Cardiac fibroblast (primary cell): Measurements from ENCODE around the gene TBX18.

Source experiments
- DNase-seq, 2 donors: peaks; one replicate each; pipeline versions ENCODE4 v3.0.0 to v3.0.0-alpha.2; 2010; ENCODE audit warnings: low read depth in 2 of 2
- H3K4me3 ChIP-seq, 2 donors: replicated peaks in 1 of 2; 1 replicate in 1 of 2; 2 replicates in 1 of 2; pipeline ENCODE4 v1.5.1; 2011; ENCODE audit warnings: low read depth in 2 of 2, low read length in 2 of 2, mild to moderate bottlenecking in 2 of 2, moderate library complexity in 1 of 2
- TF ChIP-seq, protein P1 (sequence below): IDR thresholded peaks from one replicate; pipeline ENCODE4 v1.5.1; 2011; ENCODE audit warnings: low read depth, mild to moderate bottlenecking, low read length, inconsistent platforms

TBX18 gene

DNA sequence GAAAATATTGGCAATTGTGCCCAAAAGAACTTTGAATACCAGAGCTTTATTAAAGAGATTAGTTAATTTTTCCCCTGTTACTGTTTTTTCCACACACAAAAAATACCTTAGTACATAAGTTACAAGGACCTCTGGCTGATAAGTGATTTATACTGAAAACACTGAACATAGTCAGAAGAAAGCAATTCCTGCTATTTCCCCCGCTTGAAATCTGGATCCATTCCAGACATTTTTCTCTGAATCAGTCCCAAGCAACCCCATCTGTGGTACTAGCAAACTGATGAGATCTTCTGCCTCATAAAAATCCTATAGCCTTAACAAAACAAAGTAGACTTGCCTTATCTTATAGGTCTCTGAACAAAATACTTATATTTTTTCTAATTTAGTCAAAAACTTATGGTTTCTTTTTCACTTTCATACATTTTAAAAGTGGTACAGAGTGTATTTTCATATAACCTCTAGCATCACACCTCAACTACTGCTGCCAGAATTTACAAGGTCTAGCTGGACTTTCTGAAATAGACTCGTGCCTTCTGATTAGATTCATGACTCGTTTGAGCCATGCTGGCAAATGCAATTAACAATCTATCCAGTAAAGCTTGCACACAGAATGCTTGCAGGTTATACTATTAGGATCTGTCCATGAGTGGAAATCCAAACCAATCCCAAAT is 111.9 kb downstream of the TBX18 start:
- TF ChIP-seq, protein P1, sequence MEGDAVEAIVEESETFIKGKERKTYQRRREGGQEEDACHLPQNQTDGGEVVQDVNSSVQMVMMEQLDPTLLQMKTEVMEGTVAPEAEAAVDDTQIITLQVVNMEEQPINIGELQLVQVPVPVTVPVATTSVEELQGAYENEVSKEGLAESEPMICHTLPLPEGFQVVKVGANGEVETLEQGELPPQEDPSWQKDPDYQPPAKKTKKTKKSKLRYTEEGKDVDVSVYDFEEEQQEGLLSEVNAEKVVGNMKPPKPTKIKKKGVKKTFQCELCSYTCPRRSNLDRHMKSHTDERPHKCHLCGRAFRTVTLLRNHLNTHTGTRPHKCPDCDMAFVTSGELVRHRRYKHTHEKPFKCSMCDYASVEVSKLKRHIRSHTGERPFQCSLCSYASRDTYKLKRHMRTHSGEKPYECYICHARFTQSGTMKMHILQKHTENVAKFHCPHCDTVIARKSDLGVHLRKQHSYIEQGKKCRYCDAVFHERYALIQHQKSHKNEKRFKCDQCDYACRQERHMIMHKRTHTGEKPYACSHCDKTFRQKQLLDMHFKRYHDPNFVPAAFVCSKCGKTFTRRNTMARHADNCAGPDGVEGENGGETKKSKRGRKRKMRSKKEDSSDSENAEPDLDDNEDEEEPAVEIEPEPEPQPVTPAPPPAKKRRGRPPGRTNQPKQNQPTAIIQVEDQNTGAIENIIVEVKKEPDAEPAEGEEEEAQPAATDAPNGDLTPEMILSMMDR: no peak

DNA sequence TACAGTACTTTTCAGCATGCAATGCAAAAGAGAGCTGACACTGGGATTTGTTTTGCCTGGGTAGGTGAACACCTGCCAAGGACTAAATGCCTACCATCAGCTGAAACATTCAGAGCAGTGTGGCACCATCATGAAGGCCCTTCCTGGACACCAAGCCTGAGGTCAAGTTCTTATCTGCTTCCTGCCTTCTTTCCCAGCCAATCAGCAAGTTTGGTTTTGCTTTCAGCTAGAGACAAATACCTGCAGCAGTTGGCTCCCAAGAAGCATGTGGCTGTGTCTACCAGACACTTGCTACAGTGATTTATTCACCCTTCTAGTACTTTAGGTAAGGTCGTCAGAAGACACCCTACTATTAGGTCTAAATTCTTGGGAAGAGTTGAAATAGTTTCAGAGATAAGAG is 112.8 kb downstream of the TBX18 start:
- H3K4me3 ChIP-seq: no peak overlapping the region
- no peak for DNase-seq
- TF ChIP-seq, protein P1: no peak

More for the DNA sequence above, 111.9 kb downstream of the TBX18 start:
- H3K4me3 ChIP-seq: no peak overlapping the region
- DNase-seq: peak; percentile 95 to 97

DNA sequence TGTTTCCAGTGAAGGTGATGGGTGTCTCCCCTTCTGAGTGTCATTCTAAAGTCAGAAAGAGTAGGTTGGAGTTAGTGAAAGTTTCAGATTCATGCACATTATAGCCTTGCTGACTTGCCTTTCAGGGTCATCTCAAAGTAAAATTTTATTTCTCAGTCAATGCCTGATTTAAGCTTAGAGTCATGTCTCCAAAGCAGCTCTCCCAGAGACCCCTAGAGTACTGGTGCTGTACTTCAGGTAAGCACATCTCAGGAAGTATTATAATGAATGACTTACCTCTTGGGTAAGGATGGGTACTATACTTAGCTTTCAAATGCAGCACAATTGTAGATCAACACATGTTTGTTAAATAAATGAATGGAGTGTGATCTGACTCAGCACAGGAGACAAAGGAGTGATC is 116.0 kb downstream of the TBX18 start:
- no peak overlapping the region for H3K4me3 ChIP-seq
- TF ChIP-seq, protein P1: no peak
- no peak for DNase-seq

DNA sequence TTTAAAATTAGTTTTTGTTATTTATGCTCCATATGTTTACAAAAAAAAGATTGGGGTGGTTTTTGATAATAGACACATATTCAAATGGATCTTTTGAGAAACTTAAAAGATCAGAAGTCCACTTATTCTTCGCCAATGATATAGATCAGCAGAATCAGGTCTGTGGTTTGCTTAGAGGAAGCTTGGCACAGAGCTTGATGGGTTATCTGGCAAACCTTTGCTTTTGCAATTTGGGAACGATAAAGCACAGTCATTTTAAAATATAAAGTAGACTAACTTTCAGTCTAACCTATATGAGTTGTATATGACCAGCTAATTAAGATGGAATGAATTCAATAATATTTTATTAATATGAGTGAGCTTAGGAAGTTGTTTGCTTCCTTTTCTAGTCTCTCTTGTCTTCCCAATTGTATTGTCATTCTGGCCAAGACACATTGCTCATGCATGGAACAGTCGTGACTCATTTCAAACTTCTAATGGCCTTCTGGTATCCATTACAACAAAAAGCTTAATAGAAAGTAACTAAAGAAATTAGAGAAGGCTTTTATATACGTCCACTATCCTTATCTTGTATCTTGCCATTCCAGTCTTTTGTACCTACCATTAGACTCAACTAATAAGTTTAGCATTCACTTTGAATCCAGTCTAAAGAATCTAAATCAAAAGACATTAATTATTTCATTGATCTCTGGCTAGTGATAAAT is 118.7 kb downstream of the TBX18 start:
- no peak overlapping the region for H3K4me3 ChIP-seq
- TF ChIP-seq, protein P1: no peak
- peak; percentile 46 to 79 for DNase-seq

DNA sequence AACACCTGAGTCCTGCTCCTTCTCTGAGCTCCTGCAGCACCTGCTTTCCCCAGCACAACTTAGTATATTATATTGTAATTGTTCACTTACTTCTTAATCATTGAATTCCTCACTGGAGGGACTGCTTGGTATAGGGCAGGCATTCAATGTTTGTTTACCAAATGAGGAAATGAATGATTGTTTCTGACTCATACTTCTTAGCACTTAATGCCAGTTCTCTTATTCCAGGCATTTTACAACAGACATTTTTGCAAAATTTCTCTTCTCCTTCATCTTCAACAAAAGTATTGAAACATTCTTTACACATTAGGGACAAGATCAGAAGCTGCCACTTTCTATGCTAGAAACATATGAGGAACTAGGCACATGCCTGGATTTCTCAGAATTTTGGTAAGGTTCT is 119.4 kb downstream of the TBX18 start:
- peak; percentile 58 to 75 for DNase-seq
- no peak overlapping the region for H3K4me3 ChIP-seq
- TF ChIP-seq, protein P1: no peak

DNA sequence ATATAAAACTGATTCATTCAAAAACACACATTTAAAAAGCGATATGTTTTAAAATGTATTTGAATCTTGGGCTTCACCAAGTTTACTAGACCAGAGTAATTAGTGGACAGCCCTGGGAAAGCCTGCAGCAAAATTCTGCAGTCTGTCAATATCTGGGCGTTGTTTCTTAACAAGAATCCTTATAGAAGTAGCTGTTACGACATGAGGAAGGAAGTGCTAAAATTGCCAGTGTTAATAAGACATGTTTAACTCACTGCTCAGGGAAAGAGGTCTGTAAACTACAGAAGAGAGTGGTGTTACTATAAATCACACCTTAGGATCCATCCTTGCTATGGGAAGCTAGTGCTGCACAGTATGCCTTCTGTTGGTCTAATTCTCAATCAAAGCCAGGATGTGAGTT is 120.6 kb downstream of the TBX18 start:
- TF ChIP-seq, protein P1: no peak
- DNase-seq: no peak
- no peak overlapping the region for H3K4me3 ChIP-seq
